ENCODE measurements around the gene METRN.

DNA sequence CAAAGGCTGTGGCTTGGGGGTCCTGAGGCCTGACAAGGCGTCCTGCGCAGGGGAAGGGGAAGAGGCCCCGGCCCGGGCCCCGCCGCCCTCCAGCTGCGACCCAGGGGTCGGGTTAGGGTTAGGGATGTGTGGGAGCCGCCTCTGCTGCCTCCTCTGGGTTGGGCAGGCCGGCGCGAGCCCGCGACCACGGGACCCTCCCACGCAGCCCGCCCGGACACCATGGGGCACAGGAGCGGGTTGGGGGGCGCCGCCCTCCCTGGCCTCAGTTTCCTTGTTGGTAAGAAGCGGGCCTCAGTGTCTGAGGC is 25.5 kb downstream of the METRN start:
- TF ChIP-seq, protein P1, sequence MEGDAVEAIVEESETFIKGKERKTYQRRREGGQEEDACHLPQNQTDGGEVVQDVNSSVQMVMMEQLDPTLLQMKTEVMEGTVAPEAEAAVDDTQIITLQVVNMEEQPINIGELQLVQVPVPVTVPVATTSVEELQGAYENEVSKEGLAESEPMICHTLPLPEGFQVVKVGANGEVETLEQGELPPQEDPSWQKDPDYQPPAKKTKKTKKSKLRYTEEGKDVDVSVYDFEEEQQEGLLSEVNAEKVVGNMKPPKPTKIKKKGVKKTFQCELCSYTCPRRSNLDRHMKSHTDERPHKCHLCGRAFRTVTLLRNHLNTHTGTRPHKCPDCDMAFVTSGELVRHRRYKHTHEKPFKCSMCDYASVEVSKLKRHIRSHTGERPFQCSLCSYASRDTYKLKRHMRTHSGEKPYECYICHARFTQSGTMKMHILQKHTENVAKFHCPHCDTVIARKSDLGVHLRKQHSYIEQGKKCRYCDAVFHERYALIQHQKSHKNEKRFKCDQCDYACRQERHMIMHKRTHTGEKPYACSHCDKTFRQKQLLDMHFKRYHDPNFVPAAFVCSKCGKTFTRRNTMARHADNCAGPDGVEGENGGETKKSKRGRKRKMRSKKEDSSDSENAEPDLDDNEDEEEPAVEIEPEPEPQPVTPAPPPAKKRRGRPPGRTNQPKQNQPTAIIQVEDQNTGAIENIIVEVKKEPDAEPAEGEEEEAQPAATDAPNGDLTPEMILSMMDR (IDR thresholded peaks at IDR 0.05) = no peak
- no peak for TF ChIP-seq POLR2A (IDR thresholded peaks at IDR 0.05)
